ENCODE data around the gene EYA4.

DNA sequence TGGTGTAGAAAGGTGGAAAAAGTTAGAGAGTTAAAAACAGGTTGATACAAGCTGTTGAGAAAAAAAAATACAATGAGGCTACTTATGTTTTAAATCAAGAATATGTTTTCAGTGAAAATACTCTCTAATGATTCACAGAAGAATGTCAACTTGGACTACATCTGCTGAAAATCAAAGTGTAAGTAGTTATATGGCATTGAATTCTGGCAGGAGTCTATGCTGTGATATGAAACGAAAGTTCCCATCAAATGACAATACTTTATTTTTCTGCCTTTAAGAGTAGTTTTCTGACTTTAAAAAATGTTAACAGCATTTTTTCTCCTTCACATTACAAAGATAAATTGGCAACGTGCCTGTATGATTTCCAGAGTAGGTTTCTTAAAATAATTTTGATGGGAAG, 158.3 kb downstream of the EYA4 start:
- TF ChIP-seq, protein P1, sequence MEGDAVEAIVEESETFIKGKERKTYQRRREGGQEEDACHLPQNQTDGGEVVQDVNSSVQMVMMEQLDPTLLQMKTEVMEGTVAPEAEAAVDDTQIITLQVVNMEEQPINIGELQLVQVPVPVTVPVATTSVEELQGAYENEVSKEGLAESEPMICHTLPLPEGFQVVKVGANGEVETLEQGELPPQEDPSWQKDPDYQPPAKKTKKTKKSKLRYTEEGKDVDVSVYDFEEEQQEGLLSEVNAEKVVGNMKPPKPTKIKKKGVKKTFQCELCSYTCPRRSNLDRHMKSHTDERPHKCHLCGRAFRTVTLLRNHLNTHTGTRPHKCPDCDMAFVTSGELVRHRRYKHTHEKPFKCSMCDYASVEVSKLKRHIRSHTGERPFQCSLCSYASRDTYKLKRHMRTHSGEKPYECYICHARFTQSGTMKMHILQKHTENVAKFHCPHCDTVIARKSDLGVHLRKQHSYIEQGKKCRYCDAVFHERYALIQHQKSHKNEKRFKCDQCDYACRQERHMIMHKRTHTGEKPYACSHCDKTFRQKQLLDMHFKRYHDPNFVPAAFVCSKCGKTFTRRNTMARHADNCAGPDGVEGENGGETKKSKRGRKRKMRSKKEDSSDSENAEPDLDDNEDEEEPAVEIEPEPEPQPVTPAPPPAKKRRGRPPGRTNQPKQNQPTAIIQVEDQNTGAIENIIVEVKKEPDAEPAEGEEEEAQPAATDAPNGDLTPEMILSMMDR (IDR thresholded peaks at IDR 0.05), result no peak
- TF ChIP-seq, protein P2, sequence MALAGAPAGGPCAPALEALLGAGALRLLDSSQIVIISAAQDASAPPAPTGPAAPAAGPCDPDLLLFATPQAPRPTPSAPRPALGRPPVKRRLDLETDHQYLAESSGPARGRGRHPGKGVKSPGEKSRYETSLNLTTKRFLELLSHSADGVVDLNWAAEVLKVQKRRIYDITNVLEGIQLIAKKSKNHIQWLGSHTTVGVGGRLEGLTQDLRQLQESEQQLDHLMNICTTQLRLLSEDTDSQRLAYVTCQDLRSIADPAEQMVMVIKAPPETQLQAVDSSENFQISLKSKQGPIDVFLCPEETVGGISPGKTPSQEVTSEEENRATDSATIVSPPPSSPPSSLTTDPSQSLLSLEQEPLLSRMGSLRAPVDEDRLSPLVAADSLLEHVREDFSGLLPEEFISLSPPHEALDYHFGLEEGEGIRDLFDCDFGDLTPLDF (CRISPR knock-in tag; IDR thresholded peaks at IDR 0.05), result no peak
- TF ChIP-seq CREB1 (CRISPR knock-in tag; IDR thresholded peaks at IDR 0.05) (no peak), ELF4 (CRISPR knock-in tag; IDR thresholded peaks at IDR 0.05; ENCODE audit: low read depth) (no peak), ZNF263 (CRISPR knock-in tag; IDR thresholded peaks at IDR 0.05; ENCODE audit: low read depth) (no peak), SP1 (CRISPR knock-in tag; conservative IDR thresholded peaks at IDR 0.05) (no peak), ZNF423 (CRISPR knock-in tag; IDR thresholded peaks at IDR 0.05) (no peak)
- TF ChIP-seq, protein P3, sequence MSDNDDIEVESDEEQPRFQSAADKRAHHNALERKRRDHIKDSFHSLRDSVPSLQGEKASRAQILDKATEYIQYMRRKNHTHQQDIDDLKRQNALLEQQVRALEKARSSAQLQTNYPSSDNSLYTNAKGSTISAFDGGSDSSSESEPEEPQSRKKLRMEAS (CRISPR knock-in tag; IDR thresholded peaks at IDR 0.05), result no peak
- TF ChIP-seq, protein P4, sequence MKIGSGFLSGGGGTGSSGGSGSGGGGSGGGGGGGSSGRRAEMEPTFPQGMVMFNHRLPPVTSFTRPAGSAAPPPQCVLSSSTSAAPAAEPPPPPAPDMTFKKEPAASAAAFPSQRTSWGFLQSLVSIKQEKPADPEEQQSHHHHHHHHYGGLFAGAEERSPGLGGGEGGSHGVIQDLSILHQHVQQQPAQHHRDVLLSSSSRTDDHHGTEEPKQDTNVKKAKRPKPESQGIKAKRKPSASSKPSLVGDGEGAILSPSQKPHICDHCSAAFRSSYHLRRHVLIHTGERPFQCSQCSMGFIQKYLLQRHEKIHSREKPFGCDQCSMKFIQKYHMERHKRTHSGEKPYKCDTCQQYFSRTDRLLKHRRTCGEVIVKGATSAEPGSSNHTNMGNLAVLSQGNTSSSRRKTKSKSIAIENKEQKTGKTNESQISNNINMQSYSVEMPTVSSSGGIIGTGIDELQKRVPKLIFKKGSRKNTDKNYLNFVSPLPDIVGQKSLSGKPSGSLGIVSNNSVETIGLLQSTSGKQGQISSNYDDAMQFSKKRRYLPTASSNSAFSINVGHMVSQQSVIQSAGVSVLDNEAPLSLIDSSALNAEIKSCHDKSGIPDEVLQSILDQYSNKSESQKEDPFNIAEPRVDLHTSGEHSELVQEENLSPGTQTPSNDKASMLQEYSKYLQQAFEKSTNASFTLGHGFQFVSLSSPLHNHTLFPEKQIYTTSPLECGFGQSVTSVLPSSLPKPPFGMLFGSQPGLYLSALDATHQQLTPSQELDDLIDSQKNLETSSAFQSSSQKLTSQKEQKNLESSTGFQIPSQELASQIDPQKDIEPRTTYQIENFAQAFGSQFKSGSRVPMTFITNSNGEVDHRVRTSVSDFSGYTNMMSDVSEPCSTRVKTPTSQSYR (CRISPR knock-in tag; IDR thresholded peaks at IDR 0.05), result no peak
- TF ChIP-seq, protein P5, sequence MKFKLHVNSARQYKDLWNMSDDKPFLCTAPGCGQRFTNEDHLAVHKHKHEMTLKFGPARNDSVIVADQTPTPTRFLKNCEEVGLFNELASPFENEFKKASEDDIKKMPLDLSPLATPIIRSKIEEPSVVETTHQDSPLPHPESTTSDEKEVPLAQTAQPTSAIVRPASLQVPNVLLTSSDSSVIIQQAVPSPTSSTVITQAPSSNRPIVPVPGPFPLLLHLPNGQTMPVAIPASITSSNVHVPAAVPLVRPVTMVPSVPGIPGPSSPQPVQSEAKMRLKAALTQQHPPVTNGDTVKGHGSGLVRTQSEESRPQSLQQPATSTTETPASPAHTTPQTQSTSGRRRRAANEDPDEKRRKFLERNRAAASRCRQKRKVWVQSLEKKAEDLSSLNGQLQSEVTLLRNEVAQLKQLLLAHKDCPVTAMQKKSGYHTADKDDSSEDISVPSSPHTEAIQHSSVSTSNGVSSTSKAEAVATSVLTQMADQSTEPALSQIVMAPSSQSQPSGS (CRISPR knock-in tag; IDR thresholded peaks at IDR 0.05; ENCODE audit: borderline replicate concordance, low read depth), result no peak
